Measurements from ENCODE around the gene VSIR.

VSIR gene

GRCh38 chr10:71762324-71762723 is 11.0 kb downstream of the VSIR start:
- TF ChIP-seq CTCF (conservative IDR thresholded peaks at IDR 0.05; ENCODE audit: low read depth, low read length) = no peak
- no peak for DNase-seq (ENCODE audit: low read depth)
- H3K4me3 ChIP-seq (ENCODE audit: low read length) = no peak overlapping the region

- no peak overlapping the region for H3K4me3 ChIP-seq (ENCODE audit: low read length)
- TF ChIP-seq CTCF (conservative IDR thresholded peaks at IDR 0.05; ENCODE audit: low read depth, low read length) = peak; percentile 16
- no peak for DNase-seq (ENCODE audit: low read depth)
Observed at GRCh38 chr10:71761541-71762113, 11.7 kb downstream of the VSIR start.

GRCh38 chr10:71761105-71761511 is 12.2 kb downstream of the VSIR start:
- no peak for DNase-seq (ENCODE audit: low read depth)
- H3K4me3 ChIP-seq (ENCODE audit: low read length) = no peak overlapping the region
- TF ChIP-seq CTCF (conservative IDR thresholded peaks at IDR 0.05; ENCODE audit: low read depth, low read length) = no peak

- no peak overlapping the region for H3K4me3 ChIP-seq (ENCODE audit: low read length)
- DNase-seq (ENCODE audit: low read depth) = no peak
- no peak for TF ChIP-seq CTCF (conservative IDR thresholded peaks at IDR 0.05; ENCODE audit: low read depth, low read length)
Observed at GRCh38 chr10:71757399-71757922, 15.9 kb downstream of the VSIR start.

- no peak for DNase-seq (ENCODE audit: low read depth)
- no peak for TF ChIP-seq CTCF (conservative IDR thresholded peaks at IDR 0.05; ENCODE audit: low read depth, low read length)
- H3K4me3 ChIP-seq (ENCODE audit: low read length) = no peak overlapping the region
Observed at GRCh38 chr10:71756311-71757191, 16.8 kb downstream of the VSIR start.

- no peak overlapping the region for H3K4me3 ChIP-seq (ENCODE audit: low read length)
- TF ChIP-seq CTCF (conservative IDR thresholded peaks at IDR 0.05; ENCODE audit: low read depth, low read length) = no peak
- DNase-seq (ENCODE audit: low read depth) = no peak
Observed at GRCh38 chr10:71755179-71755879, 18.0 kb downstream of the VSIR start.
